ENCODE results near the gene CHST8.

GRCh38 chr19:33616857-33617256 lies 4.9 kb upstream of the CHST8 start:
- TF ChIP-seq ZNF384 (IDR thresholded peaks at IDR 0.05) (no peak), FOXA1 (IDR thresholded peaks at IDR 0.05) (no peak), PKNOX1 (IDR thresholded peaks at IDR 0.05) (no peak)
